ENCODE results near the gene RFLNA.
A peak's percentile ranks its signal among the peaks of the same experiment; 100 is the strongest.

The RFLNA gene

GRCh38 chr12:124332058-124332672, 37.3 kb downstream of the RFLNA start:
- Mint-ChIP-seq H3K4me3 (no peak overlapping the region), H3K27ac (no peak overlapping the region), H3K27me3 (no peaks in the 10 kb centered on the region), H3K36me3 (peaks cover 5% of the 10 kb centered on the region), H3K4me1 (no peaks in the 10 kb centered on the region), H3K9me3 (no peaks in the 10 kb centered on the region)

- no peaks in the 10 kb centered on the region for H3K9me3 Mint-ChIP-seq
- no peaks in the 10 kb centered on the region for H3K27me3 Mint-ChIP-seq
- H3K4me1 Mint-ChIP-seq: no peaks in the 10 kb centered on the region
- H3K36me3 Mint-ChIP-seq: peaks cover 8% of the 10 kb centered on the region
- no peak overlapping the region for H3K4me3 Mint-ChIP-seq
- no peak overlapping the region for H3K27ac Mint-ChIP-seq
These were observed 38.0 kb downstream of the RFLNA start for GRCh38 chr12:124332900-124333299.

- Mint-ChIP-seq H3K9me3 (no peaks in the 10 kb centered on the region), H3K4me3 (no peak overlapping the region), H3K36me3 (peaks cover 8% of the 10 kb centered on the region), H3K4me1 (no peaks in the 10 kb centered on the region), H3K27me3 (no peaks in the 10 kb centered on the region), H3K27ac (no peak overlapping the region)
These were observed 38.8 kb downstream of the RFLNA start for GRCh38 chr12:124333724-124334123.

- H3K27ac Mint-ChIP-seq: no peak overlapping the region
- no peaks in the 10 kb centered on the region for H3K4me1 Mint-ChIP-seq
- H3K36me3 Mint-ChIP-seq: peaks cover 8% of the 10 kb centered on the region
- no peaks in the 10 kb centered on the region for H3K9me3 Mint-ChIP-seq
- H3K4me3 Mint-ChIP-seq: no peak overlapping the region
- no peaks in the 10 kb centered on the region for H3K27me3 Mint-ChIP-seq
These were observed 39.4 kb downstream of the RFLNA start for GRCh38 chr12:124334266-124334665.

- no peak overlapping the region for H3K27ac Mint-ChIP-seq
- no peaks in the 10 kb centered on the region for H3K27me3 Mint-ChIP-seq
- H3K9me3 Mint-ChIP-seq: no peaks in the 10 kb centered on the region
- H3K4me3 Mint-ChIP-seq: no peak overlapping the region
- peaks cover 8% of the 10 kb centered on the region for H3K36me3 Mint-ChIP-seq
- no peaks in the 10 kb centered on the region for H3K4me1 Mint-ChIP-seq
These were observed 40.1 kb downstream of the RFLNA start for GRCh38 chr12:124334976-124335375.

- H3K4me1 Mint-ChIP-seq: no peaks in the 10 kb centered on the region
- no peak overlapping the region for H3K27ac Mint-ChIP-seq
- no peak overlapping the region for H3K4me3 Mint-ChIP-seq
- no peaks in the 10 kb centered on the region for H3K27me3 Mint-ChIP-seq
- H3K9me3 Mint-ChIP-seq: no peaks in the 10 kb centered on the region
- H3K36me3 Mint-ChIP-seq: peaks cover 6% of the 10 kb centered on the region
These were observed 40.7 kb downstream of the RFLNA start for GRCh38 chr12:124335426-124336183.

- H3K27ac Mint-ChIP-seq: no peak overlapping the region
- H3K27me3 Mint-ChIP-seq: no peaks in the 10 kb centered on the region
- H3K4me1 Mint-ChIP-seq: no peaks in the 10 kb centered on the region
- no peaks in the 10 kb centered on the region for H3K9me3 Mint-ChIP-seq
- H3K4me3 Mint-ChIP-seq: no peak overlapping the region
- H3K36me3 Mint-ChIP-seq: peaks cover 10% of the 10 kb centered on the region
These were observed 41.2 kb downstream of the RFLNA start for GRCh38 chr12:124336184-124336437.

- Mint-ChIP-seq H3K4me1 (no peaks in the 10 kb centered on the region), H3K27ac (peak overlapping the region; percentile 70), H3K9me3 (no peaks in the 10 kb centered on the region), H3K36me3 (peaks cover 10% of the 10 kb centered on the region), H3K4me3 (no peak overlapping the region), H3K27me3 (no peaks in the 10 kb centered on the region)
These were observed 42.0 kb downstream of the RFLNA start for GRCh38 chr12:124336742-124337520.

GRCh38 chr12:124337622-124338021, 42.7 kb downstream of the RFLNA start:
- no peaks in the 10 kb centered on the region for H3K9me3 Mint-ChIP-seq
- no peaks in the 10 kb centered on the region for H3K27me3 Mint-ChIP-seq
- peaks cover 11% of the 10 kb centered on the region for H3K36me3 Mint-ChIP-seq
- peak overlapping the region; percentile 70 for H3K27ac Mint-ChIP-seq
- H3K4me3 Mint-ChIP-seq: no peak overlapping the region
- no peaks in the 10 kb centered on the region for H3K4me1 Mint-ChIP-seq

GRCh38 chr12:124338448-124338847, 43.6 kb downstream of the RFLNA start:
- Mint-ChIP-seq H3K27me3 (no peaks in the 10 kb centered on the region), H3K27ac (peak overlapping the region; percentile 42), H3K4me1 (no peaks in the 10 kb centered on the region), H3K36me3 (peaks cover 15% of the 10 kb centered on the region), H3K9me3 (no peaks in the 10 kb centered on the region), H3K4me3 (no peak overlapping the region)

GRCh38 chr12:124338876-124339603, 44.1 kb downstream of the RFLNA start:
- peaks cover 18% of the 10 kb centered on the region for H3K36me3 Mint-ChIP-seq
- H3K27me3 Mint-ChIP-seq: no peaks in the 10 kb centered on the region
- H3K27ac Mint-ChIP-seq: peak overlapping the region; percentile 42
- H3K4me3 Mint-ChIP-seq: no peak overlapping the region
- no peaks in the 10 kb centered on the region for H3K4me1 Mint-ChIP-seq
- H3K9me3 Mint-ChIP-seq: no peaks in the 10 kb centered on the region

- Mint-ChIP-seq H3K27me3 (no peaks in the 10 kb centered on the region), H3K36me3 (peaks cover 21% of the 10 kb centered on the region), H3K4me1 (no peaks in the 10 kb centered on the region), H3K9me3 (no peaks in the 10 kb centered on the region), H3K27ac (no peak overlapping the region), H3K4me3 (no peak overlapping the region)
These were observed 45.4 kb downstream of the RFLNA start for GRCh38 chr12:124340080-124340900.

- no peaks in the 10 kb centered on the region for H3K27me3 Mint-ChIP-seq
- no peaks in the 10 kb centered on the region for H3K9me3 Mint-ChIP-seq
- no peak overlapping the region for H3K4me3 Mint-ChIP-seq
- peaks cover 21% of the 10 kb centered on the region for H3K36me3 Mint-ChIP-seq
- H3K4me1 Mint-ChIP-seq: no peaks in the 10 kb centered on the region
- H3K27ac Mint-ChIP-seq: no peak overlapping the region
These were observed 46.8 kb downstream of the RFLNA start for GRCh38 chr12:124341645-124342069.

- H3K27ac Mint-ChIP-seq: no peak overlapping the region
- no peaks in the 10 kb centered on the region for H3K27me3 Mint-ChIP-seq
- no peak overlapping the region for H3K4me3 Mint-ChIP-seq
- peaks cover 16% of the 10 kb centered on the region for H3K36me3 Mint-ChIP-seq
- H3K4me1 Mint-ChIP-seq: no peaks in the 10 kb centered on the region
- H3K9me3 Mint-ChIP-seq: no peaks in the 10 kb centered on the region
These were observed 49.1 kb downstream of the RFLNA start for GRCh38 chr12:124344022-124344421.

- Mint-ChIP-seq H3K27me3 (no peaks in the 10 kb centered on the region), H3K4me3 (no peak overlapping the region), H3K4me1 (no peaks in the 10 kb centered on the region), H3K36me3 (peaks cover 16% of the 10 kb centered on the region), H3K27ac (no peak overlapping the region), H3K9me3 (no peaks in the 10 kb centered on the region)
These were observed 49.6 kb downstream of the RFLNA start for GRCh38 chr12:124344526-124344925.

Measured in activated naive CD4-positive, alpha-beta T cell treated with anti-CD3 and anti-CD28 coated beads, Interleukin-2, amount 50 U/mL, for 24 hours (primary cell).